ENCODE data around the gene THSD7B. TPM values are rescaled to one million over a fixed set of nuclear protein-coding genes. Genes with fewer than 3 reads are reported as not detected.

THSD7B gene
- total RNA-seq, 1 donor from 2014 or later = 0.81 TPM

DNA sequence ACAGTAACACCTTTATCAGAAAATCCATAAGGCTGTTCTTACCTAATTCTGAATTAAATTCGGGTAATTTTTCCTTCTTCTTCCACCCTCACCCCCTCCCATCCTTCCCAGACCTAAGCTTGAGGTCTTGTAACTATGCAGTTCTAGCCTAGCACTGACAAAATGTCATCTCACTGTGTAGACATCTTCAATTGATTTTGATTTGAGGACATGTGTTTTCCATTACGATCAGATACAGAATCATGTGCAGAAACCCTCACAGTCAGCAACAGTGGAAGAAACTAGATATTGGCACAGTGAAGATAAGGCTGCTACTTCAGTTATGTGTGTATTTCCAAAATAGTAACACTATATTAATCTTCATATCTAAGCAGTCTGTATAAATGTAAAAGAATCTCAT, 244.6 kb downstream of the THSD7B start:
- TF ChIP-seq, protein P1, sequence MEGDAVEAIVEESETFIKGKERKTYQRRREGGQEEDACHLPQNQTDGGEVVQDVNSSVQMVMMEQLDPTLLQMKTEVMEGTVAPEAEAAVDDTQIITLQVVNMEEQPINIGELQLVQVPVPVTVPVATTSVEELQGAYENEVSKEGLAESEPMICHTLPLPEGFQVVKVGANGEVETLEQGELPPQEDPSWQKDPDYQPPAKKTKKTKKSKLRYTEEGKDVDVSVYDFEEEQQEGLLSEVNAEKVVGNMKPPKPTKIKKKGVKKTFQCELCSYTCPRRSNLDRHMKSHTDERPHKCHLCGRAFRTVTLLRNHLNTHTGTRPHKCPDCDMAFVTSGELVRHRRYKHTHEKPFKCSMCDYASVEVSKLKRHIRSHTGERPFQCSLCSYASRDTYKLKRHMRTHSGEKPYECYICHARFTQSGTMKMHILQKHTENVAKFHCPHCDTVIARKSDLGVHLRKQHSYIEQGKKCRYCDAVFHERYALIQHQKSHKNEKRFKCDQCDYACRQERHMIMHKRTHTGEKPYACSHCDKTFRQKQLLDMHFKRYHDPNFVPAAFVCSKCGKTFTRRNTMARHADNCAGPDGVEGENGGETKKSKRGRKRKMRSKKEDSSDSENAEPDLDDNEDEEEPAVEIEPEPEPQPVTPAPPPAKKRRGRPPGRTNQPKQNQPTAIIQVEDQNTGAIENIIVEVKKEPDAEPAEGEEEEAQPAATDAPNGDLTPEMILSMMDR (conservative IDR thresholded peaks at IDR 0.05; ENCODE audit: low read depth, low read length) = no peak
- no peak overlapping the region for H3K4me3 ChIP-seq (ENCODE audit: low read depth, low read length)
- DNase-seq (ENCODE audit: low read depth) = no peak

DNA sequence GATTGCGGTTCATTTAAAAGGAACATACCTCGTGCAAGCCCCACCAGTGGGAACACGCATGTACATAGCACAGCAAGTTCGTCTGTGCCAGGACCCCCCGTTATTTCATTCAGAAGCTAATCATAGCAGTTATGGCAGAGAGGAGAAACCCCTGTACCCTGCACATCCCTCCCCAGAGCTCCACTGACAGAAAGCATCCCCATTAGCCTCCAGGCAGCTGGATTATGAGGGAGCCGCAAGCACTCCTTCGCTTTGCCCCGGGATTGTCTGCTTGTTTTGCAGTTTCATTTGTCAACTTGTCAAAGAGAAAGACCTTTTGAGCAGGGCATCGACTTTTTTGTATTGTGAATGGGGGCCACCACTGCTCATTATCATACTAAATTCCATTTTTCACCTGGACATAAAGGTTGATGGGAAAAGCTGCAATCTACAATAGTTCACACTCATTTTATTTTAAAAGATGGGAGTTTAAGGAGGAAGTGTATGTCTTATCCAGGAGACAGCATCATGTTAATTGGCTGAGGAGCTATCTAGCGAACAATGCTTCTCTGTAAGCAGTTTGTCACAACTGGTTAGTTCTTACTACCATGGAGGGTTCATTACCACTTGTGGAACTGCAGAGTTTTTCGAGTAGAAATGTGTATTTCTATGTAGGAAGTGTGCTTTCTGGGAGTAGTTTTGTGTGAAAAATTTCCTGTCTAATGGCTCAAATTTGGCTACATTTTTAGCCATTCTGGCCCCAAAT, 255.3 kb downstream of the THSD7B start:
- no peak overlapping the region for H3K4me3 ChIP-seq (ENCODE audit: low read depth, low read length)
- TF ChIP-seq, protein P1 (conservative IDR thresholded peaks at IDR 0.05; ENCODE audit: low read depth, low read length) = no peak
- DNase-seq (ENCODE audit: low read depth) = no peak

DNA sequence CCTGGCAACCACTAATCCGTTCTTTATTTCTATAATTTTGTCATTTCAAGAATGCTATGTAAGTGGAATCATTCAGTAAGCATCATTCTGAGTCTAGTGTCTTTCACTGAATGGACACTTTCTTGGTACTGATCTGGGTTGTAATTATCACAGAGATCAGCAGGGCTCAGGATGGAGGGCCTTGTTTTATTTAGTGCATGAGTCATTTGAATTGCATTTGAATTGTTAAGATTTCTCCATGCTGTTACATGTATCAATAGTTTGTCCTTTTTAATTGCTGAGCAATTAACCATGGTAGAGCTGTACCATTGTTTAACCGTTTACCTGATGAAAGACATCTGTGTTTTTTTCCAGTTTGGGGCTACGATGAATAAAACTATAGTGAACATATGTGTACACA, 256.4 kb downstream of the THSD7B start:
- no peak overlapping the region for H3K4me3 ChIP-seq (ENCODE audit: low read depth, low read length)
- no peak for DNase-seq (ENCODE audit: low read depth)

DNA sequence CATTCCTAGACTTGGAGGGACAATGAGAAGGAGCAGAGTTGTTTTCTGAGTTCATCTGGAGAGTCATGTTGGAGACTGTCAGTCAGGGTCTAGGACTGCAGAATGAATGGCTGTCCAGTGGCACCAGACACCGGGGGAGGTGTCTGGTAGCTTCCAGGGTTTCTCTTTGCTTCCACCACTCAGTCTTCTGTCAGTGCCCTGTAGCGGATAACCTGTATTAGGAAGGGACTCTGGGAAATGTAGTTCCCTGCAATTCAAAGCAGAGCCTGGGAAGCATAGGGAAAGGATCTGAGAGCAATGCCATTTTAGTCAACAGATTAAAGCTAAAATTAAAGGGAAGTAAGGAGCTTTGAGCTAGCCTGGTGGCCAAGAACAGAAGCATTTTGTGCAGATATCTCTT, 257.9 kb downstream of the THSD7B start:
- TF ChIP-seq, protein P1 (conservative IDR thresholded peaks at IDR 0.05; ENCODE audit: low read depth, low read length) = no peak
- DNase-seq (ENCODE audit: low read depth) = no peak
- H3K4me3 ChIP-seq (ENCODE audit: low read depth, low read length) = no peak overlapping the region

More for the DNA sequence above, 256.4 kb downstream of the THSD7B start:
- TF ChIP-seq, protein P1 (conservative IDR thresholded peaks at IDR 0.05; ENCODE audit: low read depth, low read length) = no peak

DNA sequence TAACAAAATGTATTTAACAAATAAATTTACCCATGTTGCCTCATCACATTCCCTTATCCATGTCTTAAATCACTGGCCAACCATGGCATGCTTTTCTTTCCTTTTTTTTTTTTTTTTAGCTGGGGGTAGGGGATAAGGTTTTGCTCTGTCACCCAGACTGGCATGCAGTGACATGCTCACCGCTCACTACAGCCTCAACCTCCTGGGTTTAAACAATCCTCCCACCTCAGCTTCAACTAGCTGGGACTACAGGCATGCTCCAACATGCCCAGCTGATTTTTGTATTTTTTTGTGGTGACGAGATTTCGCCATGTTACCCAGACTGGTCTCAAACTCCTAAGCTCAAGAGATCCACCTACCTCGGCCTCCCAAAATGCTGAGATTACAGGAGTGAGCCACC, 266.4 kb downstream of the THSD7B start:
- H3K4me3 ChIP-seq (ENCODE audit: low read depth, low read length) = no peak overlapping the region
- TF ChIP-seq, protein P1 (conservative IDR thresholded peaks at IDR 0.05; ENCODE audit: low read depth, low read length) = no peak
- no peak for DNase-seq (ENCODE audit: low read depth)

DNA sequence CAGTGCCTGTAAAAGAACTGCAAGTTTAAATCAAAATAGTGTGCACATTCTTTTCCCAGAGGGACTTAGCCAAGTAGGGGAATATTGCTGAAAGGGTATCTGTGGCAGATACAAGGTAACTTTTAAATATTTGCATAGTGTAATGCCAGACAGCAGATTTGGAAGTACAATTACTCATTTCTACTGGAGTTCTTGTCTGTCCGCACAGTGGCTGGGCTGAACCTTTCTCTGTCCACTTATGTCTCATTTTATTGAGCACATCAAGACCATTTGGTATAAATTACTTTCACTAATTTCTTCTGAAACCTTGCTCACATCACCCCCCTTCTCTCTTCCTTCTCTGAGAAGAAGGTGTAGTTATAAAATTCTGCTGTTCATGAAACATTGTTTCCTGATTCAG, 271.3 kb downstream of the THSD7B start:
- TF ChIP-seq, protein P1 (conservative IDR thresholded peaks at IDR 0.05; ENCODE audit: low read depth, low read length) = no peak
- no peak for DNase-seq (ENCODE audit: low read depth)
- no peak overlapping the region for H3K4me3 ChIP-seq (ENCODE audit: low read depth, low read length)
